NB4 (cell line): Measurements from ENCODE around the gene LHX5.

Experiments
- MAX ChIP-seq: IDR thresholded peaks from 2 replicates; pipeline ENCODE4 v1.6.1; 2011; ENCODE audit warnings: low read depth, low read length
- MYC ChIP-seq: IDR thresholded peaks from 2 replicates; pipeline ENCODE4 v1.6.1; 2011; ENCODE audit warnings: low read depth, low read length
- POLR2A ChIP-seq: IDR thresholded peaks from 2 replicates; pipeline ENCODE4 v1.6.1; 2011; ENCODE audit warnings: mild to moderate bottlenecking; ENCODE audit not compliant: insufficient read length; ENCODE audit errors: extremely low read depth
- TF ChIP-seq, protein P1 (sequence below): IDR thresholded peaks from one replicate; pipeline ENCODE4 v1.5.1; 2012; ENCODE audit warnings: low read depth, low read length

DNA sequence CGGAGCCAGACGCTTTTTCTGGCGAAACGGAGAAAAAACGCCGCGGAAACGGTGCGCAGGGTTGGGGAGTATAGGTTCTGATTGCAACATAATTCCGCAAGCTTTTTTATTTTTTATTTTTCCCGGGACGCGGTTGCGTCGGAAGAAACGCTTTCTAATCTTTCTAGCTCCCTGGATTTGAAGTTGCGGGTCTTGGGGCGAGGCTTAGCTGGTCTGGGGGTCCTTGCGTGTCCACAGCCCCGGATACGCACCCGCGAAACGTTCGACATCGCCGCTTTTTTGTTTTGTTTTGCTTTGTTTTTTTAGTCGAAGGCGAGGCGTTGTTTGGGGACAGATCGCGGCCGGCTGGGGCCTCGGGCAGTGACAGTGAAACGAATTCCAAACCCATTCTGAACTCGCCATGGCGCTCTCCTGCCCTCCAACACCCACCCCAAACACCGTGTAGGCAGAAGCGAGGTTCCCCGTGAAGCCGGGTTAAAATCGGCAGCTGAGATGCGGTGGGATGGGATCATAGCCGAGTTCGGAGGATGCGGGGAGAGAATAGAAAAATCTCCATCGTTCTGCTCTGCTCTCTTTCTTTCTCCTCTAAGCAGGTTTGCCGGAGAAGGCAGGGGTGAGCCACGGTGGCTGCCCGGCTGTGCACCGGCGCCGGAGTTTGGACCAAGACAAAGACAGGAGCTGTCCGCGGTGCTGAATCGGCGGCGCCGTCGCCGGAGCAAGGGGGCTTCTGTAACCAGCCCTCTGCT lies 8.1 kb upstream of the LHX5 start:
- TF ChIP-seq, protein P1, sequence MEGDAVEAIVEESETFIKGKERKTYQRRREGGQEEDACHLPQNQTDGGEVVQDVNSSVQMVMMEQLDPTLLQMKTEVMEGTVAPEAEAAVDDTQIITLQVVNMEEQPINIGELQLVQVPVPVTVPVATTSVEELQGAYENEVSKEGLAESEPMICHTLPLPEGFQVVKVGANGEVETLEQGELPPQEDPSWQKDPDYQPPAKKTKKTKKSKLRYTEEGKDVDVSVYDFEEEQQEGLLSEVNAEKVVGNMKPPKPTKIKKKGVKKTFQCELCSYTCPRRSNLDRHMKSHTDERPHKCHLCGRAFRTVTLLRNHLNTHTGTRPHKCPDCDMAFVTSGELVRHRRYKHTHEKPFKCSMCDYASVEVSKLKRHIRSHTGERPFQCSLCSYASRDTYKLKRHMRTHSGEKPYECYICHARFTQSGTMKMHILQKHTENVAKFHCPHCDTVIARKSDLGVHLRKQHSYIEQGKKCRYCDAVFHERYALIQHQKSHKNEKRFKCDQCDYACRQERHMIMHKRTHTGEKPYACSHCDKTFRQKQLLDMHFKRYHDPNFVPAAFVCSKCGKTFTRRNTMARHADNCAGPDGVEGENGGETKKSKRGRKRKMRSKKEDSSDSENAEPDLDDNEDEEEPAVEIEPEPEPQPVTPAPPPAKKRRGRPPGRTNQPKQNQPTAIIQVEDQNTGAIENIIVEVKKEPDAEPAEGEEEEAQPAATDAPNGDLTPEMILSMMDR = no peak
- TF ChIP-seq POLR2A = no peak
- TF ChIP-seq MYC = no peak
- no peak for TF ChIP-seq MAX
